GM18526 (cell line): ENCODE measurements around the gene PARN.

Experiments
- POLR2A ChIP-seq: IDR thresholded peaks from 3 replicates; pipeline ENCODE4 v1.6.1; 2011; ENCODE audit not compliant: insufficient read length; ENCODE audit errors: extremely low read depth

Gene PARN

DNA sequence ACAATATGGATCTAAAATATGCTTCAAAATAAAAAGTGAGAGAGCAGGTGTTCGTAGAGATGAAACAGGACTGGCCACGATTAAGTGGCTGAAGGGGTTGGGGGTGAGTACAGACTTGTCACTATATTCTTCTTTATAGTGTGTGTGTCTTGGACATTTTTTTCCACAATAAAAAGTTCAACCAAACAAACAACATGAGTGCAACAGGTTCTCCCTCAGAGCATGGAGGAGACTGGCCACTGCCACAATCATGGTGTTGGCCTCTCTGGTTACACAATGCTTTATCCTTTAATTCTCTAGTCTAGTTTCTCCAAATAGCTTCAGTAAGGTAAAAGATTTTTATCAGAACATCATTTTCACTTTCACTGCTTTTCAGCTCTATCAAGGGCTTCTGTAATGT lies 109.3 kb downstream of the PARN start:
- TF ChIP-seq POLR2A = no peak

GRCh38 chr16:14514967-14515366 lies 115.1 kb downstream of the PARN start:
- TF ChIP-seq POLR2A = no peak

- no peak for TF ChIP-seq POLR2A
Observed at GRCh38 chr16:14513389-14514107, 116.5 kb downstream of the PARN start.

DNA sequence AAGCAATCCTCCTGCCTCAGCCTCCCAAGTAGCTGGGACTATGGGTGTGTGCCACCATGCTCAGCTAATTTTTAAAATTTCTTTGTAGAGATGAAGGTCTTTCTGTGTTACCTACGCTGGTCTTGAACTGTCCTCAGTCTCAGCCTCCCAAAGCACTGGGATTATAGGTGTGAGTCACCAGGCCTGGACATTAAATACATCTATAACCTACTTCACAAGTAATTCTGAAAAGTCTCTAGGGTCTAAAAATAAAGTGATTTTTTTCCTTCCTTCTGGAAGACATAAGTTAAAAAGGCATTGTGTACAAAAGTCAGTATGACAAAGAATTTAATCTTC lies 118.3 kb downstream of the PARN start:
- TF ChIP-seq POLR2A = no peak

DNA sequence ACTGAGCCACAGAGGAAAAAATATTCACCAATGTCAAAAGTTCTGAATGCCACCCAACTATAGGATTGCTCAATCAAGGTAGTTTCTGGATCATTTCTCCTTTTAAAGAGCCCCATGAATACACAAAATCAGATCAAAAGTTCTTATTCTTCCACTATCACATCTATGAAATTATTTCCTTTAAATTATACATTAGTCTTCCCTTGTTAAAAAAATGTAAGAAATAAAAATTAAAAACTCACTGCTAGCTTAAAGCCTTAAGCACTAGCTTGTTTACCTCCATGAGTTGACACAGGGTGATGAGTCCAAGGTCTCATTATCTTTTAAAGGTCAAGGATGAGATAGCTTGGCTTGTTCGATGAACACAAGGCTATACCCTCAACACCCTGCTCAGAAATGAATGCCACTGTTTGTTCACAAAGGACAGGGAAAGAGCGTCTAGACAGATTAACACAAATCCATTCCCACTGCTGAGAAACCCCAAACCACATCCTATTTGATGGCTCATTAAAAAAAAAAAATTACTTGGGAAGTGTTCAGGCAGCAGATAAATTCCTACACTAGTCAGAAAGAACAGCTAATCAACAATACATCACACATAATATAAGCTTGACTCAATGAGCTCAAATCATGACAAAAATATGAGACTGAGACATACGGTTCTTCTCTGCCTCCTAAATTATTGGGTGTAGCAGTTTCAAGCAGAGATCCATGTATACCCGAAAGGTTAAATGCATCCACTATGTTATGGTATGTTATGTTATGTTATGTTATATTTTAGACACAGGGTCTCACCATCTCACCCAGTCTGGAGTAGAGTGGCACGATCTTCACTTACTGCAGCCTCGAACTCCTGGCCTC lies 118.9 kb downstream of the PARN start:
- no peak for TF ChIP-seq POLR2A

DNA sequence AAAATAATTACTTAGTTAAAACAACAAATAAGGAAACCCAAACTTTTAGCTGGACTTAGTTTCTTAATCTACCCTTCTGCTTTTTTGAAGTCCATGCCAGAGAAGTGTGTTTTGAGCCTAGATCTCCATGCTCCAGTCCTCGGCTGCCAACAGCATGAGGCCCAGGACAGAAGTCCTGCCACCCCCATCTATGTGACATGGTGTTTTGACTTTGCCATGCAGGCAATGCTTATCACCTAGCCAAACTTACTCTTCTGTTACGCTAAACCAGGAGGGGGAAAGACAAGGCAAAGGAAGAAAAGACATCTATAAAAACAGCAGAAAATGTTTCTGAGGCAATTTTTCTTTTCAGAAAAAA lies 119.5 kb downstream of the PARN start:
- no peak for TF ChIP-seq POLR2A

GRCh38 chr16:14509675-14510132 lies 120.4 kb downstream of the PARN start:
- no peak for TF ChIP-seq POLR2A

GRCh38 chr16:14509055-14509454 lies 121.0 kb downstream of the PARN start:
- no peak for TF ChIP-seq POLR2A

- no peak for TF ChIP-seq POLR2A
Observed at GRCh38 chr16:14505846-14506245, 124.2 kb downstream of the PARN start.

DNA sequence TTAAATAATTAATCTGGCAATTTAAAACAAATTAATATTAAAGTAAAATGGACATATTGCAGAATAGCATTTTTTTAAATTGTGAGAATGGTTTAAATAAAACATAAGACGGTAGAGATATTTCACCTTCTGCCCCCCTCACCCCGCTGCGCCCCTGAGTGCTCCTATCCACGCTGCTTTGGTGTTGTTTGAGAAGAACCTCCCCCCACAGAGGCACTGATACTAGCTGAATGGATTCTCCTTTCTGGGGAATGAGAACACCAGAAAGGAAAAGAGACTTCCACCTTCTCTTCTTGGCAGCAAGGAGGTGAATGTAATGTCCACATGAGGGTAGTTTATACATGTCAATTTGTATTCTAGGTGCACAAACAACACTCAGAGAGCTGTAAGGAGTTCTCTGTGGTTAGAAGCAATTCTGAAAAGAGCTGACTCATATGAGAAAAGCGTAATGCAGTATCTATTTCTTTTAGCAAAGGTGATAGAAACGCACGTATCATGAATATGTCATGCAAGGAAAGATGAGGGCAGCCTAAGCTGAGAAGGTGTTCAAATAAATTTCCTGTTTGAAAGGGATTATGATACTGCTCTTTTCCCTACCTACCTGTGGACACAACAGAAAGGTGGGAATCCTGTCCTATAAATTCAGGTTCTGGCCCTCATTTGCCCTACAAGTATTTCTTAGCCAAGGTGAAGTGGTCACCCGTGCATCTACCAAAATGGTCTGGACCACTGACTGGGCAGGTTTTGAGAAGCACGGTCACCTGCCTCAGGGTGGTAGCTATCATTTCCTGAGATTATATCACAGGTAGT lies 126.9 kb downstream of the PARN start:
- TF ChIP-seq POLR2A = no peak

DNA sequence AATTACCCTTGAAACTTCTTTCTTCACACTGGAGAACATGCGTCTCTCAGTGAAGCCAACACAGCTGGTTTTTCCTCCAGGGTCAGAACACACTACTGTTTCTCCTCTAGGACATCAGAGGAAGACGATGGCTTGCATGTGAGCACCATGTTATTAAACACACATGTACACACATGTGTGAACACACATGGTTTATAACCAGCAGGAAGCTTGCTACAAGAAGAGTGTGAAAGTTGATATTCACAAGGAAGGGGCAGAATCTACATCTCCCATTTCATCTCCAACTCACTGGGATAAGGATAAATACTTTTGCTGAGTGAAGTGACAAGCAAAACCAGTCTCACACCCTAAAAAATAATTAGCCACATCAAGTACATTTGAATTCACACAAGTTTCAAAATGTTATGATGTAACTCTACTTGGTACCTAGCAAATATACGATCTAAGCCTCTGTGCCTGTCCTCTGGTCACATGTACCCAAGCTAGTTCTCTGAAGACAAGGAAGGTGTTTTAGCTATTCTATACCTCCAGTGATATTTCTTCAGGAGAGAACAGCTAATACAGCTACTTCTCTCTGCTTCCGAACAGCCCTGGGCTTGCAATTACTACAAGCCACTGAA lies 127.7 kb downstream of the PARN start:
- TF ChIP-seq POLR2A = no peak

- no peak for TF ChIP-seq POLR2A
Observed at GRCh38 chr16:14501331-14502255, 128.5 kb downstream of the PARN start.

DNA sequence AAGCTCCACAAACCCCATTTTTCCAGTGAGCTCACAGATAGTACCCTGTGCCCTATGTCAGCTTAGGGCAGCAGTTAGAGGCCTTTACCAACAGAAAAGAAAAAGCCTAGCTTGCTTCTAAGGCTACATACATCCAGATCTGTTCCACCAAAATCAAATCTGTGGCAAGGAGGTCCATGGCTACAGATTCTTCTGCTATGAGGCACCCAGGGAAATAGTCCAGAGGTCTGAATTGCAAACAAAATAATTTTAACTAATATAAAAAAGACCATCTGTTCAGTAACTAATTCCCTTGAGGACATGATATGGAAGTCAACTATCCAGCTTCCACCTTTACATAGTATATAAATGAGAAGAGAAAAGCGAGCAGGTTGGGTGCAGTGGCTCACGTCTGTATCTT lies 129.3 kb downstream of the PARN start:
- TF ChIP-seq POLR2A = no peak

- no peak for TF ChIP-seq POLR2A
Observed at GRCh38 chr16:14499110-14499509, 130.9 kb downstream of the PARN start.

DNA sequence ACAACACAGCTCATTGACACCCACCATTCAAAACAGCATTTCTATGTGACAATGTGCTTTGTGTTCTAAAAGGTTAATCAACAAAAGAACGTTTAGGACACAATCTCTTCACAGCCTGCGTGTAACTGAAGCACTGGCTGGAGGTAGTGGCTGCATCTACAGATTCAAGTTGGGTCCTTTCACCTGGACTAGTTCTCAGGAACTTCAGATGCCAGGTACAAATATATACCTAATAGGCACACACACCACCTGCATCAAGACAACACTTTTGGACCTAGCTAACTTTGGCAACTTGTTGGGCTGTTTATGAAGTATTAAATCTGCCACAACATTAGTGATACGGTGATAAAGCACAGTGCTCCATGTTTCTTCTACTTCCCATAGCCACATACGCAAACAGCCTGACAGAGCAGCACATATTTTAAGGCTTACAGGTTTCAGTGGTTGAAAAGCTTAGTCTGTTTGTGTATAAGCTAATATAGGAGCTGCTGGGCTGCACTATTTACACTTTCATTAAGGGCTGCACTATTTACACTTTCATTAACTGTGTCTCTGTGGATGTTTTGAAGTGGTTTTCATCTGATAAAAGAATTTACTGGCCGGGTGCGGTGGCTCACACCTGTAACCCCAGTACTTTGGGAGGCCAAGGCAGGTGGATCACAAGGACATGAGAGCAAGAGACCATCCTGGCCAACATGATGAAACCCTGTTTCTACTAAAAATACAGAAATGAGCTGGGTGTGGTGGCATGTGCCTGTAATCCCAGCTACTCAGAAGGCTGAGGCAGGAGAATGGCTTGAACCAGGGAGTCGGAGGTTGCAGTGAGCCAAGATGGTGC lies 132.6 kb downstream of the PARN start:
- TF ChIP-seq POLR2A = no peak
